Measurements from ENCODE around the gene CEACAM16.

The CEACAM16 gene

GRCh38 chr19:44745341-44745831, 46.4 kb downstream of the CEACAM16 start:
- Histone ChIP-seq H3K4me3 (ENCODE audit: low read depth, low read length) (no peak overlapping the region), H3K4me1 (ENCODE audit: control insufficient read depth, insufficient read depth, low read length) (peaks cover 7% of the 10 kb centered on the region), H3K27ac (ENCODE audit: extremely low read depth, low read depth, low read length) (no peak overlapping the region), H3K36me3 (ENCODE audit: control insufficient read depth in 2 of 2, insufficient read depth in 1 of 2, low read length in 2 of 2) (no peaks in the 10 kb centered on the region; a peak in 1 of 3 replicates), H3K9me3 (ENCODE audit: control insufficient read depth, insufficient read depth, low read depth, low read length) (no peaks in the 10 kb centered on the region)
- ChIA-PET CTCF (interaction anchor here (0.6 to 4.0 kb wide), 6 partner anchors 22 to 176 kb away, joined by 3 to 23 read pairs (median 5); no protein-coding TSS in a partner anchor), POLR2A (interaction anchor here (0.6 kb wide), 1 partner anchor 145 kb away, joined by 3 read pairs; the partner anchor contains the start of gene TOMM40)
- TF ChIP-seq ZNF843 (tag by site-specific recombination; IDR thresholded peaks at IDR 0.05) (no peak), ZNF548 (tag by site-specific recombination; IDR thresholded peaks at IDR 0.05) (no peak), HOXA7 (CRISPR knock-in tag; IDR thresholded peaks at IDR 0.05; ENCODE audit: borderline replicate concordance) (no peak), SP2 (tag by site-specific recombination; IDR thresholded peaks at IDR 0.05) (peak; percentile 41), GLIS1 (tag by site-specific recombination; IDR thresholded peaks at IDR 0.05) (peak; percentile 11; the same call in 1 of the 2 replicates), KLF7 (tag by site-specific recombination; IDR thresholded peaks at IDR 0.05; ENCODE audit: borderline replicate concordance) (no peak), ZNF175 (tag by site-specific recombination; IDR thresholded peaks at IDR 0.05) (no peak), SCRT2 (tag by site-specific recombination; IDR thresholded peaks at IDR 0.05) (no peak), KLF16 (tag by site-specific recombination; IDR thresholded peaks at IDR 0.05) (no peak; the same call in 1 of the 2 replicates), ZBTB17 (tag by site-specific recombination; IDR thresholded peaks at IDR 0.05) (no peak), ZNF777 (tag by site-specific recombination; IDR thresholded peaks at IDR 0.05; ENCODE audit: borderline replicate concordance) (no peak), OSR2 (tag by site-specific recombination; IDR thresholded peaks at IDR 0.05) (no peak), ZNF121 (tag by site-specific recombination; IDR thresholded peaks at IDR 0.05) (no peak), ZNF155 (tag by site-specific recombination; IDR thresholded peaks at IDR 0.05) (no peak), ZBTB21 (tag by site-specific recombination; IDR thresholded peaks at IDR 0.05) (no peak), ZNF350 (tag by site-specific recombination; IDR thresholded peaks at IDR 0.05) (no peak), PRDM10 (tag by site-specific recombination; IDR thresholded peaks at IDR 0.05) (peak; percentile 33; the same call in 1 of the 2 replicates), ZBTB10 (tag by site-specific recombination; IDR thresholded peaks at IDR 0.05) (no peak), ZNF248 (tag by site-specific recombination; IDR thresholded peaks at IDR 0.05) (no peak), ZNF292 (tag by site-specific recombination; IDR thresholded peaks at IDR 0.05; ENCODE audit: borderline replicate concordance, low read depth) (no peak), BCL11A (tag by site-specific recombination; IDR thresholded peaks at IDR 0.05; ENCODE audit: low read depth) (no peak), ZBTB20 (tag by site-specific recombination; IDR thresholded peaks at IDR 0.05) (no peak), KLF1 (tag by site-specific recombination; IDR thresholded peaks at IDR 0.05) (peak; percentile 89), ZNF658 (tag by site-specific recombination; IDR thresholded peaks at IDR 0.05) (no peak), SP3 (tag by site-specific recombination; IDR thresholded peaks at IDR 0.05) (peak; percentile 46), GLIS2 (tag by site-specific recombination; IDR thresholded peaks at IDR 0.05) (0 out of 2 replicates have a peak, but pooled peaks have one; percentile 29), ZNF837 (tag by site-specific recombination; IDR thresholded peaks at IDR 0.05) (no peak), ZNF530 (tag by site-specific recombination; IDR thresholded peaks at IDR 0.05; ENCODE audit: low read depth) (no peak), ZNF580 (tag by site-specific recombination; IDR thresholded peaks at IDR 0.05) (no peak), KLF9 (tag by site-specific recombination; IDR thresholded peaks at IDR 0.05; ENCODE audit: low read depth) (peak; percentile 42), SP7 (tag by site-specific recombination; IDR thresholded peaks at IDR 0.05) (peak; percentile 37; the same call in 1 of the 2 replicates), ZBTB48 (tag by site-specific recombination; IDR thresholded peaks at IDR 0.05) (peak; percentile 56), MYNN (tag by site-specific recombination; IDR thresholded peaks at IDR 0.05; ENCODE audit: borderline replicate concordance) (no peak), ZSCAN23 (tag by site-specific recombination; IDR thresholded peaks at IDR 0.05) (no peak), ZNF549 (tag by site-specific recombination; IDR thresholded peaks at IDR 0.05) (no peak)
